Measurements from ENCODE around the gene BAIAP2.

BAIAP2 gene

GRCh38 chr17:81108220-81108619 lies 73.3 kb downstream of the BAIAP2 start:
- Histone ChIP-seq H3K9me3 (no peaks in the 10 kb centered on the region), H3K36me3 (no peaks in the 10 kb centered on the region), H4K20me1 (peaks cover 89% of the 10 kb centered on the region), H3K4me1 (peaks cover 63% of the 10 kb centered on the region), H3K4me3 (peak overlapping the region; percentile 7; the same call in 1 of the 2 replicates), H3K4me2 (peak overlapping the region; percentile 82), H3K27me3 (peaks cover 91% of the 10 kb centered on the region), H3K27ac (no peak overlapping the region), H3K9ac (no peak overlapping the region)
- TF ChIP-seq Cebpa-rat (IDR thresholded peaks at IDR 0.05), result no peak

GRCh38 chr17:81109957-81110356 lies 75.0 kb downstream of the BAIAP2 start:
- peaks cover 88% of the 10 kb centered on the region for H4K20me1 ChIP-seq
- H3K27me3 ChIP-seq, result peaks cover 82% of the 10 kb centered on the region
- no peak overlapping the region for H3K27ac ChIP-seq
- H3K9me3 ChIP-seq, result no peaks in the 10 kb centered on the region
- peaks cover 72% of the 10 kb centered on the region for H3K4me1 ChIP-seq
- no peak overlapping the region for H3K9ac ChIP-seq
- no peak for TF ChIP-seq Cebpa-rat (IDR thresholded peaks at IDR 0.05)
- peak overlapping the region; percentile 82 for H3K4me2 ChIP-seq
- no peak overlapping the region for H3K4me3 ChIP-seq
- H3K36me3 ChIP-seq, result no peaks in the 10 kb centered on the region

- H3K9me3 ChIP-seq, result no peaks in the 10 kb centered on the region
Measured at GRCh38 chr17:81110488-81111040, 75.6 kb downstream of the BAIAP2 start.

GRCh38 chr17:81111066-81111465 lies 76.1 kb downstream of the BAIAP2 start:
- H3K4me2 ChIP-seq, result peak overlapping the region; percentile 82; the same call in 1 of the 2 replicates
- no peak for TF ChIP-seq Cebpa-rat (IDR thresholded peaks at IDR 0.05)
- H3K36me3 ChIP-seq, result no peaks in the 10 kb centered on the region
- H3K27me3 ChIP-seq, result peaks cover 80% of the 10 kb centered on the region
- no peak overlapping the region for H3K27ac ChIP-seq
- peaks cover 88% of the 10 kb centered on the region for H4K20me1 ChIP-seq
- H3K9ac ChIP-seq, result no peak overlapping the region
- no peaks in the 10 kb centered on the region for H3K9me3 ChIP-seq
- H3K4me3 ChIP-seq, result no peak overlapping the region
- H3K4me1 ChIP-seq, result peaks cover 73% of the 10 kb centered on the region

More at GRCh38 chr17:81110488-81111040, 75.6 kb downstream of the BAIAP2 start:
- Histone ChIP-seq H3K4me1 (peaks cover 72% of the 10 kb centered on the region), H4K20me1 (peaks cover 88% of the 10 kb centered on the region), H3K36me3 (no peaks in the 10 kb centered on the region), H3K27ac (no peak overlapping the region), H3K4me3 (no peak overlapping the region), H3K9ac (no peak overlapping the region), H3K27me3 (peaks cover 80% of the 10 kb centered on the region), H3K4me2 (peak overlapping the region; percentile 82)
- TF ChIP-seq Cebpa-rat (IDR thresholded peaks at IDR 0.05), result no peak

- H3K9ac ChIP-seq, result no peak overlapping the region
- H3K9me3 ChIP-seq, result no peaks in the 10 kb centered on the region
- H3K4me2 ChIP-seq, result no peak overlapping the region
- no peak overlapping the region for H3K27ac ChIP-seq
- H3K4me3 ChIP-seq, result no peak overlapping the region
- H3K36me3 ChIP-seq, result no peaks in the 10 kb centered on the region
- peaks cover 85% of the 10 kb centered on the region for H4K20me1 ChIP-seq
- peaks cover 76% of the 10 kb centered on the region for H3K4me1 ChIP-seq
- no peak for TF ChIP-seq Cebpa-rat (IDR thresholded peaks at IDR 0.05)
- peaks cover 87% of the 10 kb centered on the region for H3K27me3 ChIP-seq
Measured at GRCh38 chr17:81112450-81112849, 77.5 kb downstream of the BAIAP2 start.

GRCh38 chr17:81113158-81113724 lies 78.3 kb downstream of the BAIAP2 start:
- H3K4me1 ChIP-seq, result peaks cover 76% of the 10 kb centered on the region
- no peak for TF ChIP-seq Cebpa-rat (IDR thresholded peaks at IDR 0.05)

GRCh38 chr17:81114351-81115093 lies 79.6 kb downstream of the BAIAP2 start:
- no peak for TF ChIP-seq Cebpa-rat (IDR thresholded peaks at IDR 0.05)
- Histone ChIP-seq H3K27ac (no peak overlapping the region), H3K36me3 (no peaks in the 10 kb centered on the region), H3K9me3 (no peaks in the 10 kb centered on the region), H3K4me3 (no peak overlapping the region), H3K27me3 (peaks cover 86% of the 10 kb centered on the region), H3K9ac (no peak overlapping the region), H3K4me2 (peak overlapping the region; percentile 79), H4K20me1 (peaks cover 64% of the 10 kb centered on the region), H3K4me1 (peaks cover 75% of the 10 kb centered on the region)

More at GRCh38 chr17:81113158-81113724, 78.3 kb downstream of the BAIAP2 start:
- H3K27ac ChIP-seq, result no peak overlapping the region
- peaks cover 87% of the 10 kb centered on the region for H3K27me3 ChIP-seq
- H3K9ac ChIP-seq, result no peak overlapping the region
- peaks cover 77% of the 10 kb centered on the region for H4K20me1 ChIP-seq
- no peaks in the 10 kb centered on the region for H3K36me3 ChIP-seq
- H3K4me2 ChIP-seq, result no peak overlapping the region
- no peak overlapping the region for H3K4me3 ChIP-seq
- no peaks in the 10 kb centered on the region for H3K9me3 ChIP-seq

- Histone ChIP-seq H3K9me3 (no peaks in the 10 kb centered on the region), H3K4me2 (peak overlapping the region; percentile 79), H3K4me1 (peaks cover 68% of the 10 kb centered on the region), H3K36me3 (no peaks in the 10 kb centered on the region), H3K27ac (no peak overlapping the region), H4K20me1 (peaks cover 57% of the 10 kb centered on the region), H3K27me3 (peaks cover 80% of the 10 kb centered on the region), H3K4me3 (no peak overlapping the region; the same call in 1 of the 2 replicates), H3K9ac (no peak overlapping the region)
- no peak for TF ChIP-seq Cebpa-rat (IDR thresholded peaks at IDR 0.05)
Measured at GRCh38 chr17:81115219-81115618, 80.3 kb downstream of the BAIAP2 start.

- Histone ChIP-seq H3K9ac (no peak overlapping the region), H3K4me2 (peak overlapping the region; percentile 79), H3K4me1 (peaks cover 62% of the 10 kb centered on the region), H3K27me3 (peaks cover 73% of the 10 kb centered on the region), H3K4me3 (peak overlapping the region; percentile 25), H3K36me3 (no peaks in the 10 kb centered on the region), H3K9me3 (no peaks in the 10 kb centered on the region), H3K27ac (no peak overlapping the region), H4K20me1 (peaks cover 51% of the 10 kb centered on the region)
- TF ChIP-seq Cebpa-rat (IDR thresholded peaks at IDR 0.05), result no peak
Measured at GRCh38 chr17:81115749-81116464, 81.0 kb downstream of the BAIAP2 start.
